Measurements from ENCODE around the gene PKIB.

- TF ChIP-seq CTCF (optimal IDR thresholded peaks at IDR 0.05 in 1 of 3, IDR thresholded peaks at IDR 0.05 in 1 of 3, conservative IDR thresholded peaks at IDR 0.05 in 1 of 3; ENCODE audit: extremely low read depth in 1 of 3, insufficient read depth in 2 of 3, low read length in 3 of 3) (no peak), EZH2 (IDR thresholded peaks at IDR 0.05; ENCODE audit: low read length) (no peak)
Observed at GRCh38 chr6:122718616-122719015, 108.4 kb downstream of the PKIB start.
